Endothelial cell of umbilical vein (primary cell): Measurements from ENCODE around the gene NRK. TPM values are rescaled to one million over a fixed set of nuclear protein-coding genes. Genes with fewer than 3 reads are reported as not detected.
"Not testable (repeated sequence)": the region's sequence is repeated elsewhere in the genome, so short reads cannot be mapped to it uniquely, and the experiment has no call there.

Experiments
- BruUV-seq: library from RNA; stranded (reverse); fragments of 400-500 nt; replicated peaks from 2 replicates; lab custom pipeline; 2021; lab: Mats Ljungman, UMichigan
- CTCF ChIA-PET: fragments of 300-600, 350-600 bp; sonication (Branson Sonifier 250); formaldehyde crosslinking; loops from one replicate; lab custom pipeline; 2021; ENCODE audit warnings: antibody characterized with exemption, inconsistent platforms; lab: Charles Lee
- POLR2A ChIA-PET: fragments of 300-600, 350-600 bp; sonication (Branson Sonifier 250); formaldehyde crosslinking; loops from one replicate; lab custom pipeline; 2021; ENCODE audit warnings: antibody characterized with exemption, inconsistent platforms; lab: Charles Lee
- DNase-seq: peaks from one replicate; pipeline ENCODE4 v3.0.0-alpha.2; 2011; ENCODE audit warnings: low read depth, low spot score
- FAIRE-seq: peaks from 2 replicates; lab custom pipeline; 2011; peaks lifted over from hg19 to GRCh38; lab: Jason Lieb, UNC
- H2AFZ ChIP-seq: 2 replicates; pipeline ENCODE4 v1.6.0; 2012; ENCODE audit warnings: low read depth, low read length, control low read depth, inconsistent platforms
- H3K27ac ChIP-seq: 2 replicates; pipeline ENCODE4 v1.5.1; 2011; ENCODE audit warnings: low read depth, mild to moderate bottlenecking, control low read depth, low read length, moderate library complexity; ENCODE audit not compliant: insufficient read depth
- H3K27me3 ChIP-seq, 2 experiments: 2 replicates each; pipeline versions ENCODE4 v1.6.0 to v1.6.1; 2011; ENCODE audit warnings: low read length in 2 of 2, mixed read lengths in 1 of 2; ENCODE audit not compliant: control insufficient read depth in 2 of 2, insufficient read depth in 2 of 2
- H3K36me3 ChIP-seq, 2 experiments: 2 replicates in 1 of 2; 3 replicates in 1 of 2; pipeline ENCODE4 v1.5.1; 2011; ENCODE audit warnings: low read length in 2 of 2, mild to moderate bottlenecking in 1 of 2, moderate library complexity in 1 of 2; ENCODE audit not compliant: control insufficient read depth in 2 of 2, insufficient read depth in 2 of 2; ENCODE audit errors: extremely low read depth in 1 of 2
- H3K4me1 ChIP-seq: 3 replicates; pipeline ENCODE4 v1.5.1; 2011; ENCODE audit warnings: mild to moderate bottlenecking, low read length; ENCODE audit not compliant: control insufficient read depth, insufficient read depth; ENCODE audit errors: extremely low read depth
- H3K4me2 ChIP-seq: 2 replicates; pipeline ENCODE4 v1.6.1; 2011; ENCODE audit warnings: low read length, control low read depth, mixed read lengths; ENCODE audit not compliant: insufficient read depth
- H3K4me3 ChIP-seq, 3 experiments: fragments of 200-600 bp in 1 of 3; sonication (generic), shearing (Covaris generic) in 1 of 3; replicated peaks in 1 of 3; 2 replicates each; pipeline ENCODE4 v1.5.1; 2011 to 2016; ENCODE audit warnings: control low read depth in 3 of 3, low read length in 3 of 3, mild to moderate bottlenecking in 2 of 3, inconsistent platforms in 1 of 3, low read depth in 1 of 3, moderate library complexity in 1 of 3; ENCODE audit not compliant: insufficient read depth in 1 of 3
- H3K79me2 ChIP-seq: 2 replicates; pipeline ENCODE4 v1.6.0; 2012; ENCODE audit warnings: low read length, inconsistent platforms; ENCODE audit not compliant: control insufficient read depth, insufficient read depth
- H3K9ac ChIP-seq: replicated peaks from 2 replicates; pipeline ENCODE3; 2011; ENCODE audit warnings: low read length, control low read depth; ENCODE audit not compliant: insufficient read depth; ENCODE audit errors: extremely low read depth
- H3K9me1 ChIP-seq: replicated peaks from 3 replicates; pipeline ENCODE4 v1.6.0; 2011; ENCODE audit warnings: mild to moderate bottlenecking, low read length; ENCODE audit not compliant: control insufficient read depth, insufficient read depth; ENCODE audit errors: extremely low read depth
- H3K9me3 ChIP-seq: replicated peaks from 2 replicates; pipeline ENCODE4 v1.5.1; 2012; ENCODE audit warnings: low read length, inconsistent platforms; ENCODE audit not compliant: control insufficient read depth, insufficient read depth
- H4K20me1 ChIP-seq: replicated peaks from 2 replicates; pipeline ENCODE3; 2011; ENCODE audit warnings: mild to moderate bottlenecking, low read length; ENCODE audit not compliant: control insufficient read depth, insufficient read depth; ENCODE audit errors: extremely low read depth
- EZH2 ChIP-seq: IDR thresholded peaks from 2 replicates; pipeline ENCODE4 v1.6.1; 2012; ENCODE audit warnings: borderline replicate concordance, low read depth, mild to moderate bottlenecking, moderate library complexity, low read length, inconsistent platforms; ENCODE audit not compliant: severe bottlenecking
- FOS ChIP-seq: IDR thresholded peaks from 2 replicates; pipeline ENCODE4 v1.6.1; 2011; ENCODE audit warnings: mild to moderate bottlenecking, low read length, moderate library complexity, borderline replicate concordance; ENCODE audit not compliant: insufficient read depth
- GATA2 ChIP-seq: IDR thresholded peaks from 2 replicates; pipeline ENCODE4 v1.7.0; 2011; ENCODE audit warnings: low read depth, mild to moderate bottlenecking, moderate library complexity, mixed read lengths, low read length; ENCODE audit not compliant: insufficient read length, insufficient read depth
- JUN ChIP-seq: IDR thresholded peaks from 2 replicates; pipeline ENCODE4 v1.6.1; 2011; ENCODE audit warnings: borderline replicate concordance, low read depth; ENCODE audit not compliant: insufficient read length, insufficient read depth
- MYC ChIP-seq: IDR thresholded peaks from one replicate; pipeline ENCODE4 v1.6.1; 2011; ENCODE audit warnings: mild to moderate bottlenecking, low read depth, low read length
- POLR2A ChIP-seq: IDR thresholded peaks from 2 replicates; pipeline ENCODE4 v1.6.1; 2012; ENCODE audit warnings: low read depth, mild to moderate bottlenecking, control low read depth, low read length
- POLR2AphosphoS5 ChIP-seq: IDR thresholded peaks from 2 replicates; pipeline ENCODE4 v1.6.1; 2012; ENCODE audit warnings: low read depth, mild to moderate bottlenecking, control low read depth, low read length, moderate library complexity; ENCODE audit not compliant: insufficient read depth
- dilution Hi-C: fragments of 300-500 bp; cut with MboI; formaldehyde crosslinking; loops from one replicate; pipeline ENCODE4 v1.15.0; 2019; ENCODE audit warnings: low sequenced_read_pairs; ENCODE audit not compliant: extremely low pct_ligation_motif_present
- intact Hi-C: fragments of 100-400 bp; cut with micrococcal nuclease; formaldehyde crosslinking; loops from one replicate; pipeline ENCODE4 v1.10.0; 2022
- polyA plus RNA-seq, 4 experiments: library from polyadenylated mRNA; depleted of rRNA in 3 of 4; stranded (reverse) in 3 of 4; unstranded in 1 of 4; fragments of >200 nt; gene quantifications; 2 replicates each; pipeline versions ENCODE4 v1.2.1 to v1.2.3, GENCODE V29; 2011 to 2012; ENCODE audit warnings: missing spikeins in 1 of 4
- total RNA-seq: library from RNA; stranded (reverse); gene quantifications from 2 replicates; pipeline ENCODE4 v1.2.3, GENCODE V29; 2021
- TF ChIP-seq, protein P1 (sequence below): IDR thresholded peaks from 2 replicates; pipeline ENCODE4 v1.6.1; 2011; ENCODE audit not compliant: insufficient read depth, insufficient read length
- TF ChIP-seq, protein P2 (sequence below), 2 donors: IDR thresholded peaks; 1 replicate in 1 of 2; 2 replicates in 1 of 2; pipeline ENCODE4 v1.5.1; 2011; ENCODE audit warnings: low read length in 2 of 2, mild to moderate bottlenecking in 2 of 2, moderate library complexity in 2 of 2, control low read depth in 1 of 2, inconsistent platforms in 1 of 2, low read depth in 1 of 2; ENCODE audit not compliant: insufficient read depth in 1 of 2; ENCODE audit errors: extremely low read depth in 1 of 2

The NRK gene
- total and polyA plus RNA-seq, 2 donors (not counting 3 experiments of a cell fraction or from before 2014, with no cell fraction given) = 1.3 to 3.1 TPM

DNA sequence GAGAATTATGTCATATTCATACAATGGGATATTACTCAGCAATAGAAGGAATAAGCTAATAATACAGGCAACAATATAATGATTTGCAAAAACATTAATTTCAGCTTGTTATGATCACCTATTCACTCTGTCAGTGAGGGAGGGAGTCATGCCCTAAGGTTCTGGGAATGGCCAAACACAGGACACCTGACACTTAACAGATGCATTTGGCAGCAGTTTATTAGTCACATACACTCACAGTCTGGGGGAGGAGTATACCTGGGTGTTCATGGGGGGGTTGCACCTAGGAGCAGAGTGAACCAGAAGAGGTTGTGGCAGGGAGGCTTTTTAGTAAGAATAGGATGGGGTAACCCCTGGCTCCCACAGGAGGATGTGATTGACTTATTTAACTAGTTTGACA, 177.9 kb downstream of the NRK start:
- Histone ChIP-seq H3K79me2 (no peaks in the 10 kb centered on the region), H3K4me1 (no peaks in the 10 kb centered on the region), H4K20me1 (no peaks in the 10 kb centered on the region), H3K36me3 (no peaks in the 10 kb centered on the region), H3K9me1 (no peaks in the 10 kb centered on the region), H3K4me2 (no peak overlapping the region), H3K9me3 (no peaks in the 10 kb centered on the region), H3K27me3 (no peaks in the 10 kb centered on the region), H2AFZ (no peak overlapping the region), H3K27ac (no peak overlapping the region), H3K4me3 (no peak overlapping the region), H3K9ac (no peak overlapping the region)
- BruUV-seq = no TSS peak
- ChIA-PET CTCF (no interaction called here), POLR2A (no interaction called here)
- TF ChIP-seq POLR2A (no peak), MYC (no peak), POLR2AphosphoS5 (no peak), GATA2 (no peak), JUN (no peak), EZH2 (no peak), FOS (no peak)
- TF ChIP-seq, protein P1, sequence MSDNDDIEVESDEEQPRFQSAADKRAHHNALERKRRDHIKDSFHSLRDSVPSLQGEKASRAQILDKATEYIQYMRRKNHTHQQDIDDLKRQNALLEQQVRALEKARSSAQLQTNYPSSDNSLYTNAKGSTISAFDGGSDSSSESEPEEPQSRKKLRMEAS = no peak
- TF ChIP-seq, protein P2, sequence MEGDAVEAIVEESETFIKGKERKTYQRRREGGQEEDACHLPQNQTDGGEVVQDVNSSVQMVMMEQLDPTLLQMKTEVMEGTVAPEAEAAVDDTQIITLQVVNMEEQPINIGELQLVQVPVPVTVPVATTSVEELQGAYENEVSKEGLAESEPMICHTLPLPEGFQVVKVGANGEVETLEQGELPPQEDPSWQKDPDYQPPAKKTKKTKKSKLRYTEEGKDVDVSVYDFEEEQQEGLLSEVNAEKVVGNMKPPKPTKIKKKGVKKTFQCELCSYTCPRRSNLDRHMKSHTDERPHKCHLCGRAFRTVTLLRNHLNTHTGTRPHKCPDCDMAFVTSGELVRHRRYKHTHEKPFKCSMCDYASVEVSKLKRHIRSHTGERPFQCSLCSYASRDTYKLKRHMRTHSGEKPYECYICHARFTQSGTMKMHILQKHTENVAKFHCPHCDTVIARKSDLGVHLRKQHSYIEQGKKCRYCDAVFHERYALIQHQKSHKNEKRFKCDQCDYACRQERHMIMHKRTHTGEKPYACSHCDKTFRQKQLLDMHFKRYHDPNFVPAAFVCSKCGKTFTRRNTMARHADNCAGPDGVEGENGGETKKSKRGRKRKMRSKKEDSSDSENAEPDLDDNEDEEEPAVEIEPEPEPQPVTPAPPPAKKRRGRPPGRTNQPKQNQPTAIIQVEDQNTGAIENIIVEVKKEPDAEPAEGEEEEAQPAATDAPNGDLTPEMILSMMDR (IDR thresholded peaks at IDR 0.05; ENCODE audit: extremely low read depth in 1 of 2, insufficient read depth in 1 of 2, low read depth in 1 of 2, low read length in 2 of 2) = no peak
- intact Hi-C loops = no loop called here
- dilution Hi-C loops = no loop called here
- no peak for FAIRE-seq
- DNase-seq = no peak

DNA sequence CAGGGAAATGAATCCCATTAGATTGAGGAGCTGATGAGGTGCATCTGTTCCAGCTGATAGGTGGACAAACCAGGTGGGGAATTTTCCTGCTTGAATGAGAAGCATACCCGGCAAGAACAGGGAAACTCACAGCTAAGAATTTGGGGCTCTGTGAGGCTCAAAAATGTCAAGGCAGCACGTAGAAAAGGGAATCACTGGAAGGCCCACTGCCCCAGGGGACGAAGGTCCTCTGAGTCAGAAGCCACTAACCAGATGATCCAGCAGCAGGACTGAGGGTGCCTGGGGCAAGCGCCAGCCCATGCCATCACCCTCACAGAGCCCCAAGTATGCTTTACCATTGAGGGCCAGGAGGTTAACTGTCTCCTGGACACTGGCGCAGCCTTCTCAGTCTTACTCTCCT, 178.3 kb downstream of the NRK start:
- BruUV-seq, intact Hi-C loops, CTCF ChIA-PET, dilution Hi-C loops, H3K36me3 ChIP-seq, H3K79me2 ChIP-seq, DNase-seq, H3K4me3 ChIP-seq, H3K9ac ChIP-seq, POLR2A ChIA-PET, H4K20me1 ChIP-seq, H3K27ac ChIP-seq, H2AFZ ChIP-seq, H3K9me3 ChIP-seq, H3K4me2 ChIP-seq, H3K4me1 ChIP-seq, H3K27me3 ChIP-seq, FAIRE-seq, H3K9me1 ChIP-seq: not testable (repeated sequence)
